Non-pigmented ciliary epithelial cell (primary cell): Measurements from ENCODE around the gene KRI1.

ENCODE experiments used
- DNase-seq: peaks from one replicate; pipeline ENCODE4 v3.0.0-alpha.2; 2010; ENCODE audit warnings: low read depth

The KRI1 gene

DNA sequence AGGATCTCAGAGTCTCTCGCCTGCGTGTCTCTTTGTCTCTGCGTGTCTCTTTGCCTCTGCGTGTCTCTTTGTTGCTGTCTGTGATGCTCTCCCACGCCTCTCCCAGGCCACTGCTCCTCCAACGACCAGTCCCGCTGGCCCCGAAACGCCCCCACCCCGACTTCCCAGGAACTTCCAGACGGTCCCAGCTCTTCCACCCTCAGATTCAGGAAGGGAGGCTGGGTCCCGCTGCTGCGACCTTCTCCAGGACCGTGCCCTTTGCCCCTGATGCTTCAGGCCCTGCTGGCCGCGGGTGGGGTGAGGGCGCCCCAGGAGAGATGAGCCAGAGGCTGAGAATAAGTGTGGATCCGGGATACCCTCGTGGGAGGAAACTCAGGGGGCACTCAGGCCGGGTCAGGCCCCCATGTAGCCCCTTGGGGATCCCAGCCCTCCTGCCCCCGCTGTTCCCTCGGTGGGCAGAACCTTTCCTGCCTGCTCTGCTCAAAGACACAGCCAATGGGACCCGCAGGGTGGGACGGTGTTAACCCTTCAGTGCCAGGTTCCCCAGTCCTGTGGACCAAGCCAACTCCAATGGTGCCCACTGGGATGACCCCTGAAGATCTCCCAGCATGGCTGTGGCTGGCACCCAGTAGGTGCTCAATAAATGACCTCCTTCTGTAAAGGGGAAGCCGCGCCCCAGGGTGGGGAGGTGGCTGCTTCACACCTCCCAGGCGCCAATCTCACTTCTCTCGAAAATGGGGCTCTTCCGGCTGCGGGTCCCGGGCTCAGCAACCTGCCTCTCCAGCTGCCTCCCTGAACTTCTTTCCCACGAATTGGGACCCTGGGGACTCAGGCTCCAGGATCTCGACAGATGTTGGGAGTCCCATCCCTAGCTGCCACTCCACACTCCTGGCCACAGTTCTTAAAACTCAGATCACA lies 47.1 kb downstream of the KRI1 start:
- no peak for DNase-seq

- no peak for DNase-seq
Measured at GRCh38 chr19:10517760-10518443, 47.9 kb downstream of the KRI1 start.

- no peak for DNase-seq
Measured at GRCh38 chr19:10517361-10517759, 48.5 kb downstream of the KRI1 start, which contains the start of gene S1PR5. Gene S1PR5 (minus strand): TSS chr19:10517447. CDS start chr19:10515011, 2,436 bp downstream.

GRCh38 chr19:10516671-10517286 lies 49.0 kb downstream of the KRI1 start:
- DNase-seq = no peak

DNA sequence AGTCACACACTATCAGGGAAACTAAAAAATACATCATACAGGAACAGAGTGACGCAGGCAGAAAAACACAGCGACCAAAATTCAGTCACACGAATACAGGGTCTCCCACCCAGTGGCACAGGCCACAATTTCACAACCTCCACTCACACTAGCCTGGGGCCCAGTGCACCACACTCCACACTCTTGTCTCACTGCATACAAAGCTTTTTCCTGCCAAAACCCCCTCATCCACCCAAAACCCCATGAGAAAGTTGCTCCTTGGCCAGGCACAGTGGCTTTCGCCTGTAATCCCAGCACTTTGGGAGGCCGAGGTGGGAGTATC lies 49.8 kb downstream of the KRI1 start:
- DNase-seq = no peak

GRCh38 chr19:10514211-10515145 lies 51.3 kb downstream of the KRI1 start:
- no peak for DNase-seq

GRCh38 chr19:10513223-10513622 lies 52.6 kb downstream of the KRI1 start:
- no peak for DNase-seq

DNA sequence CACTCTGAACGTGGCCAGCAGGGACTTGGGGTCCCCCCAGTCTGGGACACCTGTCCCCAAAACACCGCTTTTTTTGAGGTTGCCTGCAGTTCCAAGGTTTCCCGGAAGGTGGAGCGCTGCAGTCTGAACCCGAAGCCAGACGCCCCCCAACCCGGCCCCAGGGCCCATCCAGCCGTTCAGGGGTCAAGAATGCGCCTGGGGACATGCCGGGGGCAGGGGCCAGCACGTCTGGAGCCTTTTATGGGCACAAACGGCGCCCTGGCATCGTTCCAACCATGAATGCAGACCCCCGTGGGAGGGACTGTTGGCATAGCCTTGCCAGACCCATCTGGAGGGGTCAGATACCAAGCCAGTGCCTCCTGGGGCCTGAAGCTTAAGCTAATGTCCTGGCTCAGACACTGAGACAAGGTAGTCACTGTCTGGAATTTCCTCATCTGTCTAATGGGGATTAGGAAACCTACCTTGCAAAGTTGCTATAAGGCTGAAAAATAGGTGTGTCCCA lies 55.5 kb downstream of the KRI1 start:
- DNase-seq = no peak

- no peak for DNase-seq
Measured at GRCh38 chr19:10508707-10509106, 57.1 kb downstream of the KRI1 start.

- no peak for DNase-seq
Measured at GRCh38 chr19:10508036-10508435, 57.8 kb downstream of the KRI1 start.

- DNase-seq = no peak
Measured at GRCh38 chr19:10505583-10506229, 60.1 kb downstream of the KRI1 start.
